Measurements from ENCODE around the gene FOXO1. TPM values are rescaled to one million over a fixed set of nuclear protein-coding genes. Genes with fewer than 3 reads are reported as not detected.

The FOXO1 gene
- total RNA-seq, 1 experiment from 2014 or later: 37.7 TPM

- Mint-ChIP-seq H3K27ac (ENCODE audit: low read depth, unreplicated experiment) (no peak overlapping the region), H3K36me3 (ENCODE audit: insufficient read depth, unreplicated experiment) (no peaks in the 10 kb centered on the region), H3K4me1 (ENCODE audit: insufficient read depth, unreplicated experiment) (peaks cover 19% of the 10 kb centered on the region), H3K27me3 (ENCODE audit: insufficient read depth, unreplicated experiment) (no peaks in the 10 kb centered on the region), H3K9me3 (ENCODE audit: unreplicated experiment) (no peaks in the 10 kb centered on the region), H3K4me3 (ENCODE audit: unreplicated experiment) (no peak overlapping the region)
- BruUV-seq (replicated peaks): no TSS peak
- intact Hi-C loops (cut with micrococcal nuclease): no loop called here
- no peak for DNase-seq (ENCODE audit: unreplicated experiment)
- CTCF ChIA-PET: interaction anchor here (2.7 kb wide), 1 partner anchor 892 kb away, joined by 6 read pairs; no protein-coding TSS in a partner anchor
- no peak for TF ChIP-seq CTCF (IDR thresholded peaks at IDR 0.05; ENCODE audit: unreplicated experiment)
- POLR2A ChIA-PET: interaction anchor here (0.5 to 0.9 kb wide), 2 partner anchors 910 to 956 kb away, joined by 3 to 5 read pairs; no protein-coding TSS in a partner anchor
These were observed 9.6 kb upstream of the FOXO1 start for GRCh38 chr13:40676007-40676406.

DNA sequence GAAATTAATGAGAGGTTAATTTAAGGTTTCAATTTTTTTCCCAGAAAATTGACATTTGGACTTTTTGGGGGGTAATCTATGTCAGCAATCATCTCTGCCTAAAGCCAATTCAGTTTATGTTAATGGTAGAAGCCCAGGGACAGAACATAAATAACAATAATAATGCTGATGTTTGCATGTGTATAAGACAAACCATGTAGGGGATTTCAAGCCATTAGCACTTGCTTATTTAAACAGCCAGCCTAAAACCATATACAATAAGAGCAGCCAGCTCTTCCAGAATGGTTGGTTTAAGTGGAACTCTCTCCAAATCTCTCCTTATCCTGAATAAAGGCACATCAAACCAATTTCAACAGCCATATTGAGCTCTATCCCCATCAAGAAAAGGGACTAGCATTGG lies 7.0 kb upstream of the FOXO1 start:
- Mint-ChIP-seq H3K27me3 (ENCODE audit: insufficient read depth, unreplicated experiment) (no peaks in the 10 kb centered on the region), H3K27ac (ENCODE audit: low read depth, unreplicated experiment) (peak overlapping the region; percentile 22), H3K4me1 (ENCODE audit: insufficient read depth, unreplicated experiment) (peaks cover 19% of the 10 kb centered on the region), H3K9me3 (ENCODE audit: unreplicated experiment) (no peaks in the 10 kb centered on the region), H3K36me3 (ENCODE audit: insufficient read depth, unreplicated experiment) (no peaks in the 10 kb centered on the region), H3K4me3 (ENCODE audit: unreplicated experiment) (no peak overlapping the region)
- no TSS peak for BruUV-seq (replicated peaks)
- TF ChIP-seq CTCF (IDR thresholded peaks at IDR 0.05; ENCODE audit: unreplicated experiment): no peak
- CTCF ChIA-PET: interaction anchor here (0.6 to 2.0 kb wide), 8 partner anchors 9 to 1507 kb away, joined by 3 to 15 read pairs (median 4); no protein-coding TSS in a partner anchor
- DNase-seq (ENCODE audit: unreplicated experiment): no peak
- intact Hi-C loops (cut with micrococcal nuclease): no loop called here
- POLR2A ChIA-PET: interaction anchor here (0.8 to 2.8 kb wide), 9 partner anchors 9 to 730 kb away, joined by 3 to 14 read pairs (median 4); no protein-coding TSS in a partner anchor

DNA sequence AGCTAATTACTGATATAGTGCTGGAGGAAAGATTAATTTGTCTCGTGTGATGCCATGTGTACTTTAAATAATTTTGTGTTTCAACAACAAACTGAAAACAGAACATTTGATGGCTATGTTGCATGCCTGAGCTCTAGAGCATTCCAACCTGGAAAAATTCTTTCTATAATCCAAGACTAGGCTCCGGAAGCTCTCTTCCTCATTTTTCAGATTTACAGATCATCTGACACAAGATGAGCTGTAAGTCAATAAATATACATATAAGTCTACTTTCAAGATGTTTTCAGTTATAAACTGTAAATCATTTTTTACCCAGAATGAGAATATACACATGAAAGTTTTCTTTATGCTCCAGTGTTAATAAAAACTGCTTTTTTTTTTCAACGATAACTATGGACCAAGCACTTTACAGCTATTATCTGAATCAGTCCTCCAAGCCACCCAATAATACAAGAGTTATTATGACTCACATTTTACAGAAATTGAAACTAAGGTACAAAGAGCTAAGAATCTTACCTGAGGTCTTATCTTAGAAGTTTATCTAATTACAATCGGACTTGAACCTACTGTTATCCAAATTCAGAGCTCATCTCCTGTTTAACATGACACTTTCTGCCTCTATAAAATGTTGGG lies 6.4 kb upstream of the FOXO1 start:
- no peak overlapping the region for H3K4me3 Mint-ChIP-seq (ENCODE audit: unreplicated experiment)
- H3K4me1 Mint-ChIP-seq (ENCODE audit: insufficient read depth, unreplicated experiment): peaks cover 25% of the 10 kb centered on the region
- no peaks in the 10 kb centered on the region for H3K27me3 Mint-ChIP-seq (ENCODE audit: insufficient read depth, unreplicated experiment)
- intact Hi-C loops (cut with micrococcal nuclease): no loop called here
- H3K9me3 Mint-ChIP-seq (ENCODE audit: unreplicated experiment): no peaks in the 10 kb centered on the region
- DNase-seq (ENCODE audit: unreplicated experiment): no peak
- CTCF ChIA-PET: interaction anchor here (0.6 to 2.0 kb wide), 10 partner anchors 8 to 1507 kb away, joined by 3 to 15 read pairs (median 4); no protein-coding TSS in a partner anchor
- peak overlapping the region; percentile 22 for H3K27ac Mint-ChIP-seq (ENCODE audit: low read depth, unreplicated experiment)
- no TSS peak for BruUV-seq (replicated peaks)
- POLR2A ChIA-PET: interaction anchor here (0.7 to 2.8 kb wide), 16 partner anchors 8 to 730 kb away, joined by 3 to 14 read pairs (median 4); no protein-coding TSS in a partner anchor
- H3K36me3 Mint-ChIP-seq (ENCODE audit: insufficient read depth, unreplicated experiment): no peaks in the 10 kb centered on the region
- no peak for TF ChIP-seq CTCF (IDR thresholded peaks at IDR 0.05; ENCODE audit: unreplicated experiment)

- BruUV-seq (replicated peaks): no TSS peak
- ChIA-PET CTCF (interaction anchor here (0.6 to 2.0 kb wide), 6 partner anchors 9 to 906 kb away, joined by 3 to 15 read pairs (median 4); no protein-coding TSS in a partner anchor), POLR2A (interaction anchor here (0.7 to 2.8 kb wide), 14 partner anchors 8 to 729 kb away, joined by 3 to 14 read pairs (median 4); no protein-coding TSS in a partner anchor)
- no peak for TF ChIP-seq CTCF (IDR thresholded peaks at IDR 0.05; ENCODE audit: unreplicated experiment)
- DNase-seq (ENCODE audit: unreplicated experiment): peak; percentile 90
- intact Hi-C loops (cut with micrococcal nuclease): no loop called here
- no peaks in the 10 kb centered on the region for H3K36me3 Mint-ChIP-seq (ENCODE audit: insufficient read depth, unreplicated experiment)
- no peak overlapping the region for H3K4me3 Mint-ChIP-seq (ENCODE audit: unreplicated experiment)
- H3K9me3 Mint-ChIP-seq (ENCODE audit: unreplicated experiment): no peaks in the 10 kb centered on the region
- H3K27ac Mint-ChIP-seq (ENCODE audit: low read depth, unreplicated experiment): peak overlapping the region; percentile 22
- peaks cover 29% of the 10 kb centered on the region for H3K4me1 Mint-ChIP-seq (ENCODE audit: insufficient read depth, unreplicated experiment)
- no peaks in the 10 kb centered on the region for H3K27me3 Mint-ChIP-seq (ENCODE audit: insufficient read depth, unreplicated experiment)
These were observed 5.7 kb upstream of the FOXO1 start for GRCh38 chr13:40671956-40672764.
